Activated T-cell treated with anti-CD3 and anti-CD28 coated beads for 48 hours (primary cell): ENCODE measurements around the gene ATG16L1.

Source experiments
- DNase-seq: peaks from one replicate; pipeline ENCODE4 v3.0.0-alpha.2; 2020; ENCODE audit warnings: low read depth

The ATG16L1 gene

DNA sequence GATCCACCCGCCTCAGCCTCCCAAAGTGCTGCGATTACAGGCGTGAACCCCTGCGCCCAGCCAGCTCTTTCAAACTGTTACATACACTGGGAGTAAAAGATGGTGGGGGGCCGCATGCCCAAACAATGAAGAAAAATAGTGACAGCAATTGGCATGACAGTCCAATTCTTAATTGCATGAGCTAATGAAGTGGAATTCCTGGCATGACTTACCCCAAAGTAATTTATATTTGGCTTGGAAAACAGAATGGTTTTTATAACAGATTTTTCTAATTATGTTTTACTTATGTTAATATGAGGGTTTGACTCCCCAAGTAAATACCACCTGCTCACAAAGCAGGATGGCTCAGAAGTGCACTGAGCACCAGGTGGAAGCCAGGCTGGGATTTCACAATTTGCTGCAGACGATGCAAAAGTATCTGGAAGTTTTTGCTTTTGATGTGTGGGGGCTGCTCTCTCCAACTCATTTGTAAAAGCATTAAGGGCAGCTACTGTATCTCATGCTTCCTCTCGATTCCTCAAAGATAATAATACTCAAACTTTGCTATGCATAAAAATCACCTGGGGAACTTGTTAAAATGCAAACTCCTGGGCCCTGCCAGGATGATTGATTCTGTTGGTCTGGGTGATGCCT is 24.0 kb upstream of the ATG16L1 start:
- DNase-seq: no peak

- DNase-seq: no peak
Measured at GRCh38 chr2:233228376-233228775, 23.1 kb upstream of the ATG16L1 start.

DNA sequence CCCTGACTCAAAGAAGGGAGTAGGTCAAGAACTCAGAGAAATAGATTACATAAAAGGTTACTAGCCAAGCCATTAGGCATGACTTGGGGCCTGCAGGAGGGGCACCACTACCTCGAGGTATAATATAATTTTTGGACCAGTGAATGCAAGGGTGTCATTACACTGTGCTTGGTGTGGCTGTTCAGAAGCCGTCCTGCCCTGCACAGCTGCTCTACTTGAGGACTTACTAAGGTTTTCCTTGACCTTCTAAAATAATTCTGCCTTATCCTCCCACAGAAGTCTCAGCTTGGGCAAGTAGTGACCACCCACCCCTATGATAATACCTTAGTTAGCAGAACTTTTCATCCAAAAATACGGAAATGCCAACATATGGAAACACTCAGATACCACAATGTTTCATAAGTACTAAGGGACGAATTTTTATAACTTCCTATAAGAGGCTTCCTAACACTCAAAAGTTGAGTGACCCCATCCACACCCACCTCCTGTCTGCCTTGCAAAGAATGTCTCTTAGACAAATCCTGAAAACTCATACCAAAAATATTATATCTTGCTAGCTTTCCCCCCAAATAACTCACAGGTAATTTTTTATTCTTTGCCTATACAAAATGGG is 17.7 kb upstream of the ATG16L1 start:
- DNase-seq: no peak

DNA sequence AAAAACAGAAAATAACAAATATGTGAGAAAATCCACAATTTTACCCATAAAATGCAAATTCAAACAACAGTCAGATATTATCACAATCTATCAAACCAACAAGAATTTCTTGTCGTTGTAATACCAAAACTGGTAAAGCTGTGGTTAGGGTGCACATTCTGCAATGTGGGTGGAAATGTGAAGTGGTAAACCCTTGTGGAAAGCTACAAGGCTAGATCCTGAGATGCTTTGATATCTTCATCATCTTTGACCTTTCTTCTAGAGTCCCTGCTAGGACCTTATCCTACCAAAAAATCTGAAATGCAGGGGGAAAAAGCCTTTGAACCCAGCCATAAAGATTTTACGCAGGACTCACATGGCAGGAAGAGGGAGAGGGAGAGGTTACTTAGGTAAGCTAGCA is 17.2 kb upstream of the ATG16L1 start:
- no peak for DNase-seq

GRCh38 chr2:233234996-233235395 is 16.5 kb upstream of the ATG16L1 start:
- no peak for DNase-seq

DNA sequence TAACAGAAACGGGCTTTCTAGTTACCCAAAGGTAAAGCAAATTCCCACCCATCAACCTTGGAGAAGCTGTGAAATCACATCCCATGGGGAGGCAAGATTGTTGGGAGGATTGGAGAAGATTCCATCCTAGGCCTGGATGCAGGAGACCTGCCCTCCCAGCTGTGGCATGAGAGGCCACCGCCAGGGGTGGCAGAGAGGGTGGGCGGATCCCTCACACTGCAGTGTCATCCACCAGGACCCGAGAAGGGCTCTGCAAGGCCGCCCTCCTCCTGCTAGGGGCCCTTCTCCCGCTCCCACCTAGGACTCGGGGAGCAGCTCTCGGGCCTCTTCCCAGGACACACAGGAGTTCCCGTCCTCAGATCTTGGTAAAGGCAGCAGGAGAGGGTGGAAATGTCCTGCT is 15.5 kb upstream of the ATG16L1 start:
- DNase-seq: no peak

DNA sequence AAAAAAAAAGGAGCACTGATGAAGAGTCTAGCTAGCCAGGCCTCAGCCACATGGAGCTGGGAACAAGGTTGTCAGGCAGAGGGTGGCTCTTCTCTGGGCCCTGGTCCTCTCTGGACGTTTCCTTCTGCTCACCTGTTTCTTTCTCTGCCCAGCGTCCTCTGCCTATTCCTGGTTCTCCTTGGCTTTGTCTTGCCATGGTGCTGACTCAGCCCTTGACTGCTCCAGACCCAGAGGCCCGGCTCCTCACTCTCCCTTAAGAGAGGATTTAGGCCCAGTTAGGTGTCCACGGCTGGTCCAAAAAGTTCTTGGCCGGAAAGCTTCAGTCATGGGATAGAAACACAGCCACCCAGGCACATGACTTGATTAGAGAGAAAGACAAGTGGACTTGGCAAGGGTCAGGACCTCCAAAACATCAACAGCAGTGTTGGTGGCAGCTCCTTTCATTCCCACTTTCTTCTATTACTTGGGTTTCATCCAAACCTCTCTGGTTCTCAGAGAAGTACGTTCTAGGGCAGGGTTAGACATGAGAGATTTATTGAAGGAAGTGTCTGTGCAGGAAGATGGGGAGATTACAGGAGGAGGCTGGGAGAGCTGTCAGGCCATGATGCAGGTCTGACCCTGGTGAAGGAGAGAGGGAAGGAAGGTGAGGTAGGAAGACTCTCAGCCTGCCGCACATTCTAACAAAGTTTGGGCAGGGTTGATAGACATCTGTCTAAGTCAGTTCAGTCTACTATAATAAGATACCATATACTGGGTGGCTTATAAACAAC is 14.5 kb upstream of the ATG16L1 start:
- no peak for DNase-seq

- DNase-seq: no peak
Measured at GRCh38 chr2:233240897-233241296, 10.6 kb upstream of the ATG16L1 start.

GRCh38 chr2:233241803-233242202 is 9.7 kb upstream of the ATG16L1 start:
- DNase-seq: no peak

DNA sequence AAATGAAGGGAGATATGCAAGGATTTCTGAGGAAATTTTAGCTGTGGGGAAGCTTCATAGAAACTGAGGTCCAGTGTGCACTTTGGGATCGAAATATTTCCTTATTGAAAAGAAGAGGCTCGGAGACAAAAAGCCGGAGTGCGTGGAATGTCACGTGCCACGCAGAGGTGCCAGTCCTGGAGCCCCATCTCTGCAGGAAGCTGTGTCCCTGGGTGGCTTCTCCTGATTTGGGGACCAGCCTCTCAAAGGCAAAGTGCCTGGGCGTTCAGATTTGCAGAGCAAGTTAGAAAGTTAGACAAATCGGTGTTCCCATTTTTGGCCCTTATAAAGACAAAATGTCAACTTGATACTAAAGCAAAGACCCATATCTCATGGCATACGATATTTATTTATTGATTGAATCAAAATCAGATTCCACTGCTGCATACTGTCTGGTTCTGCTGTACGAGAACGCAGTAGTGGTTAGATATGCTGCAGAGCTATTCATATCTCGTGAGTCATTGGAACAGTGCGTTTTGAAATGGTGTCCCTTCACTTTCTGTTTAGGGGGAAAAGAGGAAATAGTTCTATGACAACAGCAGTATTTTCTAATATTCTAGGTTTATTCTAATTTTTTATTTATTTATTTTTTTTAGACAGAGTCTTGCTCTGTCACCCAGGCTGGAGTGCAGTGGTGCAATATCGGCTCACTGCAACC is 9.1 kb upstream of the ATG16L1 start:
- no peak for DNase-seq

GRCh38 chr2:233243348-233243747 is 8.1 kb upstream of the ATG16L1 start:
- no peak for DNase-seq

- no peak for DNase-seq
Measured at GRCh38 chr2:233244818-233245217, 6.7 kb upstream of the ATG16L1 start.

DNA sequence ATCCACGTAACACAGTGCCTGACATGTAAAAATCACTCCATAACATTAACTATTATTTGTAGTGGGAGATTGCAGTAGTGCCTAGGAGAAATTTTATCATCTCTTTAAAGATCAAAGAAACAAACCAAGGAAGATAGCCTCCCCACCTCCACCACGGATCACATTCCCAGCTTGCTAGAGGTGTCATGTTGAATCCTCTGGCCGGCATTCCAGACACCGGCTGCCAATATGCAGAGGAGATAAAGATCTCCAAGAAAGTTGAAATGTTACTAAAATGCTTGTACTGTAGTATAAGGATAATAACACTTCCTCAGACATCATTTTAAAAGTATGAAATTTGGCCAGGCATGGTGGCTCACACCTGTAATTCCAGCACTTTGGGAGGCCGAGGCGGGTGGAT is 6.1 kb upstream of the ATG16L1 start:
- DNase-seq: no peak

DNA sequence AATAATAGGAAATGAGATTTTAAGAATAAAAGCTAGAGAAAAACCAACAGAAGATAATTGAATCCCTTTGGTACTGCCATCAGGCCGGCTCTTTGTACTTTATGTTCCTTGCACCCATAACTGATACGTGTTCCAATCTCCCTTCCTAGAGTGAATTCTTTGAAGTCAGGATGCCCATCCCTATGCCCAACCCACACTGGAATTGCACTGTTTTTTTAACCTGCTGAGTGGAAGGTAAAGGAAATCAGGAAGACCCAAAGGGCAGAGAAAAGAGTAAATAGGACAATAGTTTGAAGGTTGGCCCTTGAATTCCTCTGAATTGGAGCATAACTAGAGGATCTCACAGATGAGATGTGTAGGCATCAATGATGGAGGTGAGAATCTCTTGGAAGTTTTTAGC is 4.4 kb upstream of the ATG16L1 start:
- DNase-seq: no peak

- DNase-seq: peak; percentile 46
Measured at GRCh38 chr2:233247744-233248143, 3.7 kb upstream of the ATG16L1 start.

GRCh38 chr2:233248999-233249398 is 2.5 kb upstream of the ATG16L1 start:
- DNase-seq: no peak

DNA sequence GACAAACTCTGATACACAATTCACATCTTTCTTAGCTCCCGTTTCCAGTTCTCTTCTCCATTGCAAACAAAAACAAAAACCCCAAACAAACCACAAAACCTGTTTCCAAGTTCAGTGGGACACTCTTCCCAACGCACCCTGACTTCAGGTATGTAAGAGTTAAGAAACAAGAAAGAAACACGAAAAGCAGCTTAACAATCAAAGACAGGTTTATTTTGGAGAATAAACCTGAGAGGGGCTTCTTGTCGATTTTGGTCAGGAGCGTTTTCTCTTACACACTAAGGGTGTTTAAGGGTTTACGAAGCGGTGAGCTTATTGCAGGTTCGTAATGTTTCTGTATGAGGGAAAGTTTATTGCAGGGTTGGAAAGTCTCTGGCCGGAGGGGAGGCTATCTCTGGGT is 905 bp upstream of the ATG16L1 start:
- DNase-seq: no peak

DNA sequence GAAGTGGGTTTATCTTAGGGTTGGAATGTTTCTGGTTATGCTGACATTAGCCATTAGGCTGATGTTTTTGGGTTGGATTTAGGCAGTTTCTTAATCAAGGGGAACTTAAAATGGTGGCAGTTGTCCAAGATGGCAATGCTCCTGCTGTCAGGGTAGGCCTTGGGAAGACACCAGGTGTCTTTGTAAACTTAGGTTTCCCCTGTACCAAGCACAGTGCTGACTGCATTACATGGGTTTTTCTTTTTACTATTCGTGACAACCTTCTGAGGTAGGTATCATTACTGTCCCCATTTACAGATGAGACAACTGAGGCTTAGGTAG is 528 bp upstream of the ATG16L1 start:
- DNase-seq: no peak

DNA sequence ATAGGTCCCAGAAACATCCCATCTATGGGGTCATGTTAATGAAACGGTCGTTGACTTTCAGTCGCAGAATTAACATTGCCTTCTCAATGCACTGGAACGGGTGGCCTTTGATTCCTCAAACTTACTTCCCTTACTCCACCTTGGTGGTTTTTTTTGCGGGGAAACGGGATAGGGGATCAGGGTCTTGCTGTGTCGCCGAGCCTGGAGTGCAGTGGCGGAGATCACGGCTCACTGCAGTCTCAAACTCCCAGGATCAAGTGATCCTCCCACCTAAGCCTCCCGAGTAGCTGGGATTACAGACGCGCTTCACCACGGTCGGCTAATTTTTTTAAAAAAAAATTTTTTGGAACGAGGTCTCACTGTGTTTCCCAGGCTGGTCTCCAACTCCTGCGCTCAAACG is 754 bp downstream of the ATG16L1 start:
- no peak for DNase-seq

- DNase-seq: no peak
Measured at GRCh38 chr2:233255151-233255550, 3.7 kb downstream of the ATG16L1 start.

DNA sequence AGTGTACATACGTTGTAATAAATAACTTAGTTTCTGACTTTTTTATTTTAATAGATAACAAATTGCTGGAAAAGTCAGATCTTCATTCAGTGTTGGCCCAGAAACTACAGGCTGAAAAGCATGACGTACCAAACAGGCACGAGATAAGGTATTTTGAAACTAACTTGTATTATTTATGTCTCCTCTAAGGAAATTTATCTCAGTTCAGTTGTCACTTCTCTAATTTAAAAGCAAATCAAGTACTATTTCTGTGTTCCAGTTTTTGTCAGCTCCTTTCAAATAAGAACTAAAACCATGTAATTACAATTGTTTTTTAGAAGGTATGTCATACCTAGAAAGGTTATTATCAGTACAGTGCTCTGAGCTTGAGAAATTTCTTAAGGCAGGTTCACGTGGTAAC is 4.6 kb downstream of the ATG16L1 start:
- DNase-seq: no peak

DNA sequence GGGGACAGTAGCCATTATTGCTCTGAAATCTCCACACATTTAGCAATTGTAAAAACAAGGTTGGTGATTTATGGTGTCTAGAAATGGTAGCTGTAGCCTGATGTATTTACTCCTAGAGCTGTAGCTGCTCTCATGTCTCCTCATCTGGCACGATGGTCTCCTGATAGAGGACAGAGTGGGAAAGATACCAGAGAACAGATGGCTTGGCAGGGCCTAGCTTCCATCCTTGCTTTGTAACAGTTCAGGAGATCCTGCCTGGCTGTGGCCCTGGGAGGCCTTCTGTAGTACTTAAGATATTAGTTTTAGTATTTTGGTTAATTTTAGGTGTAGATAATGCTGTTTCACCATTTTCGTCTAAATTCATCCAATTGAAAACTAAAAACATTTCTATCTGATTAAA is 6.7 kb downstream of the ATG16L1 start:
- DNase-seq: no peak

GRCh38 chr2:233259730-233260129 is 8.3 kb downstream of the ATG16L1 start:
- no peak for DNase-seq
